Neural cell (in vitro differentiated cells): Measurements from ENCODE around the gene MED16.

ENCODE experiments used
- EP300 ChIP-seq: fragments of 450-650 bp; conservative IDR thresholded peaks from 2 replicates; pipeline ENCODE4 v1.6.1; 2014; ENCODE audit warnings: antibody characterized with exemption, mild to moderate bottlenecking, moderate library complexity; ENCODE audit not compliant: poor library complexity, severe bottlenecking
- EZH2 ChIP-seq: fragments of 200-600, 300-800 bp; shearing (Covaris generic), sonication (generic); IDR thresholded peaks from 2 replicates; pipeline ENCODE4 v1.6.1; 2014; ENCODE audit warnings: antibody characterized with exemption, low read length, borderline replicate concordance, mild to moderate bottlenecking; ENCODE audit not compliant: insufficient read depth, poor library complexity, severe bottlenecking
- MXI1 ChIP-seq: fragments of 450-650 bp; conservative IDR thresholded peaks from 2 replicates; pipeline ENCODE4 v1.6.1; 2014; ENCODE audit warnings: antibody characterized with exemption, mild to moderate bottlenecking; ENCODE audit not compliant: poor library complexity, severe bottlenecking
- POLR2AphosphoS5 ChIP-seq: IDR thresholded peaks from 2 replicates; pipeline ENCODE4 v1.6.1; 2012
- RAD21 ChIP-seq: fragments of 450-650 bp; conservative IDR thresholded peaks from 2 replicates; pipeline ENCODE4 v1.6.1; 2014; ENCODE audit warnings: antibody characterized with exemption, mild to moderate bottlenecking, moderate library complexity
- TF ChIP-seq, protein P1 (sequence below): fragments of 450-650 bp; IDR thresholded peaks from 2 replicates; pipeline ENCODE4 v1.5.1; 2014; ENCODE audit warnings: antibody characterized with exemption, mild to moderate bottlenecking, moderate library complexity; ENCODE audit not compliant: poor library complexity, severe bottlenecking
- TF ChIP-seq, protein P2 (sequence below): IDR thresholded peaks from 2 replicates; pipeline ENCODE4 v1.6.1; 2012; ENCODE audit warnings: borderline replicate concordance

DNA sequence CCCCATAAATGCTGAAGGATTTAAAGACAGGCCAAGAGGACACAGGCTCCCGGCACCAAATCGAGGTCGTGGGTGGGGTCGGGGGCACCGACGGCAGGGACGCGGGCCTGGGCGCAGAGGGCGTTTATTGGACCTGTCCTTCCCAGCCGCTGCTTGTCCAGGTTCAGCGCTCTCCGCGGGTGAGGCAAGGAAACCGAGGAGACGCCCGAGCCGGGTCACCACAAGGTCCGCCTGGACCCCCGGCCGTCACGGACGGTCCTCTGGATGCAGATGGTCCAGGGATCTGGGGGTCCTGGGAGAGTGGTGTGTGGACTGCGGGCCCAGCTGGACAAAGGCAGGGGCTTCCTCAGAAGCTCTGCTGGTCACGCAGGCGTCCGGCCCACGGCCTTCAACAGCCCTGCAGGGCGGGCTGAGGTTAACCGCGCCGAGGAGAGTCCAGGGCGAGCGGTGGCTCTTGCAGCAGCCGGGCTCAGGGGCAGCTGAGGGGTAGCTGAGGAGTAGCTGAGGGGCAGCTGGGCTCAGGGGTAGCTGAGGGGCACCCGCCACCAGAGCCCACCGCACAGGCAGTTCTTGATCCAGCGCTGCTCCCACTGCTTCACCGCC, 25.0 kb downstream of the MED16 start:
- TF ChIP-seq RAD21 (no peak), MXI1 (no peak), EP300 (no peak), POLR2AphosphoS5 (no peak), EZH2 (no peak)
- TF ChIP-seq, protein P1, sequence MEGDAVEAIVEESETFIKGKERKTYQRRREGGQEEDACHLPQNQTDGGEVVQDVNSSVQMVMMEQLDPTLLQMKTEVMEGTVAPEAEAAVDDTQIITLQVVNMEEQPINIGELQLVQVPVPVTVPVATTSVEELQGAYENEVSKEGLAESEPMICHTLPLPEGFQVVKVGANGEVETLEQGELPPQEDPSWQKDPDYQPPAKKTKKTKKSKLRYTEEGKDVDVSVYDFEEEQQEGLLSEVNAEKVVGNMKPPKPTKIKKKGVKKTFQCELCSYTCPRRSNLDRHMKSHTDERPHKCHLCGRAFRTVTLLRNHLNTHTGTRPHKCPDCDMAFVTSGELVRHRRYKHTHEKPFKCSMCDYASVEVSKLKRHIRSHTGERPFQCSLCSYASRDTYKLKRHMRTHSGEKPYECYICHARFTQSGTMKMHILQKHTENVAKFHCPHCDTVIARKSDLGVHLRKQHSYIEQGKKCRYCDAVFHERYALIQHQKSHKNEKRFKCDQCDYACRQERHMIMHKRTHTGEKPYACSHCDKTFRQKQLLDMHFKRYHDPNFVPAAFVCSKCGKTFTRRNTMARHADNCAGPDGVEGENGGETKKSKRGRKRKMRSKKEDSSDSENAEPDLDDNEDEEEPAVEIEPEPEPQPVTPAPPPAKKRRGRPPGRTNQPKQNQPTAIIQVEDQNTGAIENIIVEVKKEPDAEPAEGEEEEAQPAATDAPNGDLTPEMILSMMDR = no peak
- TF ChIP-seq, protein P2, sequence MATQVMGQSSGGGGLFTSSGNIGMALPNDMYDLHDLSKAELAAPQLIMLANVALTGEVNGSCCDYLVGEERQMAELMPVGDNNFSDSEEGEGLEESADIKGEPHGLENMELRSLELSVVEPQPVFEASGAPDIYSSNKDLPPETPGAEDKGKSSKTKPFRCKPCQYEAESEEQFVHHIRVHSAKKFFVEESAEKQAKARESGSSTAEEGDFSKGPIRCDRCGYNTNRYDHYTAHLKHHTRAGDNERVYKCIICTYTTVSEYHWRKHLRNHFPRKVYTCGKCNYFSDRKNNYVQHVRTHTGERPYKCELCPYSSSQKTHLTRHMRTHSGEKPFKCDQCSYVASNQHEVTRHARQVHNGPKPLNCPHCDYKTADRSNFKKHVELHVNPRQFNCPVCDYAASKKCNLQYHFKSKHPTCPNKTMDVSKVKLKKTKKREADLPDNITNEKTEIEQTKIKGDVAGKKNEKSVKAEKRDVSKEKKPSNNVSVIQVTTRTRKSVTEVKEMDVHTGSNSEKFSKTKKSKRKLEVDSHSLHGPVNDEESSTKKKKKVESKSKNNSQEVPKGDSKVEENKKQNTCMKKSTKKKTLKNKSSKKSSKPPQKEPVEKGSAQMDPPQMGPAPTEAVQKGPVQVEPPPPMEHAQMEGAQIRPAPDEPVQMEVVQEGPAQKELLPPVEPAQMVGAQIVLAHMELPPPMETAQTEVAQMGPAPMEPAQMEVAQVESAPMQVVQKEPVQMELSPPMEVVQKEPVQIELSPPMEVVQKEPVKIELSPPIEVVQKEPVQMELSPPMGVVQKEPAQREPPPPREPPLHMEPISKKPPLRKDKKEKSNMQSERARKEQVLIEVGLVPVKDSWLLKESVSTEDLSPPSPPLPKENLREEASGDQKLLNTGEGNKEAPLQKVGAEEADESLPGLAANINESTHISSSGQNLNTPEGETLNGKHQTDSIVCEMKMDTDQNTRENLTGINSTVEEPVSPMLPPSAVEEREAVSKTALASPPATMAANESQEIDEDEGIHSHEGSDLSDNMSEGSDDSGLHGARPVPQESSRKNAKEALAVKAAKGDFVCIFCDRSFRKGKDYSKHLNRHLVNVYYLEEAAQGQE = no peak
